ENCODE results near the gene ICAM1. TPM values are rescaled to one million over a fixed set of nuclear protein-coding genes. Genes with fewer than 3 reads are reported as not detected.
"Not testable (repeated sequence)": the region's sequence is repeated elsewhere in the genome, so short reads cannot be mapped to it uniquely, and the experiment has no call there.

Gene ICAM1
- polyA plus RNA-seq, 1 donor (not counting 4 experiments of a cell fraction or from before 2014, with no cell fraction given): 0.30 TPM

GRCh38 chr19:10278935-10279334 lies 8.0 kb downstream of the ICAM1 start:
- TF ChIP-seq CTCF (optimal IDR thresholded peaks at IDR 0.05 in 1 of 3, IDR thresholded peaks at IDR 0.05 in 1 of 3, conservative IDR thresholded peaks at IDR 0.05 in 1 of 3; ENCODE audit: extremely low read depth in 1 of 3, insufficient read depth in 2 of 3, low read length in 3 of 3) (no peak), EZH2 (IDR thresholded peaks at IDR 0.05; ENCODE audit: low read length) (no peak)
- no peaks in the 10 kb centered on the region for H4K20me1 ChIP-seq (ENCODE audit: control insufficient read depth, extremely low read depth, insufficient read depth, low read length)
- H3K27ac ChIP-seq (ENCODE audit: control insufficient read depth, insufficient read depth, low read length): no peak overlapping the region
- peaks cover 10% of the 10 kb centered on the region for H3K4me1 ChIP-seq (ENCODE audit: control insufficient read depth, extremely low read depth, insufficient read depth, low read length)
- DNase-seq (ENCODE audit: low read depth, low spot score) (no peak), FAIRE-seq (no peak)
- no peaks in the 10 kb centered on the region for H3K36me3 ChIP-seq (ENCODE audit: control insufficient read depth in 2 of 2, extremely low read depth in 1 of 2, insufficient read depth in 2 of 2, low read length in 2 of 2)
- H3K4me2 ChIP-seq (ENCODE audit: control insufficient read depth, extremely low read depth, insufficient read depth, low read depth, low read length): no peak overlapping the region
- no peaks in the 10 kb centered on the region for H3K9me1 ChIP-seq (ENCODE audit: control insufficient read depth, extremely low read depth, insufficient read depth, low read length)
- H3K4me3 ChIP-seq (ENCODE audit: control insufficient read depth in 2 of 3, extremely low read depth in 1 of 3, insufficient read depth in 2 of 3, low read depth in 1 of 3, low read length in 3 of 3): no peak overlapping the region
- no peaks in the 10 kb centered on the region for H3K27me3 ChIP-seq (ENCODE audit: control insufficient read depth, extremely low read depth, insufficient read depth, low read length)
- H3K79me2 ChIP-seq (ENCODE audit: control insufficient read depth, insufficient read depth, low read length): no peaks in the 10 kb centered on the region
- no peaks in the 10 kb centered on the region for H3K9me3 ChIP-seq (ENCODE audit: control insufficient read depth, low read depth, low read length)
- dilution Hi-C loops (cut with MboI; ENCODE audit: extremely low pct_ligation_motif_present, low sequenced_read_pairs): no loop called here
- no peak overlapping the region for H2AFZ ChIP-seq (ENCODE audit: control insufficient read depth, low read length)
- H3K9ac ChIP-seq (ENCODE audit: control insufficient read depth, extremely low read depth, insufficient read depth, low read length): no peak overlapping the region

- H3K4me1 ChIP-seq (ENCODE audit: control insufficient read depth, extremely low read depth, insufficient read depth, low read length): peaks cover 11% of the 10 kb centered on the region
- no peaks in the 10 kb centered on the region for H3K36me3 ChIP-seq (ENCODE audit: control insufficient read depth in 2 of 2, extremely low read depth in 1 of 2, insufficient read depth in 2 of 2, low read length in 2 of 2)
- dilution Hi-C loops (cut with MboI; ENCODE audit: extremely low pct_ligation_motif_present, low sequenced_read_pairs): no loop called here
- no peaks in the 10 kb centered on the region for H3K27me3 ChIP-seq (ENCODE audit: control insufficient read depth, extremely low read depth, insufficient read depth, low read length)
- H3K9me3 ChIP-seq (ENCODE audit: control insufficient read depth, low read depth, low read length): no peaks in the 10 kb centered on the region
- no peak overlapping the region for H3K4me2 ChIP-seq (ENCODE audit: control insufficient read depth, extremely low read depth, insufficient read depth, low read depth, low read length)
- FAIRE-seq (no peak), DNase-seq (ENCODE audit: low read depth, low spot score) (no peak)
- no peaks in the 10 kb centered on the region for H4K20me1 ChIP-seq (ENCODE audit: control insufficient read depth, extremely low read depth, insufficient read depth, low read length)
- no peak for TF ChIP-seq EZH2 (IDR thresholded peaks at IDR 0.05; ENCODE audit: low read length)
- TF ChIP-seq CTCF (optimal IDR thresholded peaks at IDR 0.05 in 1 of 3, IDR thresholded peaks at IDR 0.05 in 1 of 3, conservative IDR thresholded peaks at IDR 0.05 in 1 of 3; ENCODE audit: extremely low read depth in 1 of 3, insufficient read depth in 2 of 3, low read length in 3 of 3): no peak
- no peaks in the 10 kb centered on the region for H3K79me2 ChIP-seq (ENCODE audit: control insufficient read depth, insufficient read depth, low read length)
- H3K9ac ChIP-seq (ENCODE audit: control insufficient read depth, extremely low read depth, insufficient read depth, low read length): no peak overlapping the region
- H3K27ac ChIP-seq (ENCODE audit: control insufficient read depth, insufficient read depth, low read length): no peak overlapping the region
- no peaks in the 10 kb centered on the region for H3K9me1 ChIP-seq (ENCODE audit: control insufficient read depth, extremely low read depth, insufficient read depth, low read length)
- H3K4me3 ChIP-seq (ENCODE audit: control insufficient read depth in 2 of 3, extremely low read depth in 1 of 3, insufficient read depth in 2 of 3, low read depth in 1 of 3, low read length in 3 of 3): no peak overlapping the region
- no peak overlapping the region for H2AFZ ChIP-seq (ENCODE audit: control insufficient read depth, low read length)
These were observed 9.0 kb downstream of the ICAM1 start for GRCh38 chr19:10279737-10280442.

- H3K4me2 ChIP-seq (ENCODE audit: control insufficient read depth, extremely low read depth, insufficient read depth, low read depth, low read length); H3K9me1 ChIP-seq (ENCODE audit: control insufficient read depth, extremely low read depth, insufficient read depth, low read length); H3K27ac ChIP-seq (ENCODE audit: control insufficient read depth, insufficient read depth, low read length); H4K20me1 ChIP-seq (ENCODE audit: control insufficient read depth, extremely low read depth, insufficient read depth, low read length); DNase-seq (ENCODE audit: low read depth, low spot score); H3K79me2 ChIP-seq (ENCODE audit: control insufficient read depth, insufficient read depth, low read length); dilution Hi-C loops (cut with MboI; ENCODE audit: extremely low pct_ligation_motif_present, low sequenced_read_pairs); H3K9me3 ChIP-seq (ENCODE audit: control insufficient read depth, low read depth, low read length); H3K36me3 ChIP-seq (ENCODE audit: control insufficient read depth in 2 of 2, extremely low read depth in 1 of 2, insufficient read depth in 2 of 2, low read length in 2 of 2); H3K4me3 ChIP-seq (ENCODE audit: control insufficient read depth in 2 of 3, extremely low read depth in 1 of 3, insufficient read depth in 2 of 3, low read depth in 1 of 3, low read length in 3 of 3); H3K27me3 ChIP-seq (ENCODE audit: control insufficient read depth, extremely low read depth, insufficient read depth, low read length); FAIRE-seq; H2AFZ ChIP-seq (ENCODE audit: control insufficient read depth, low read length); H3K9ac ChIP-seq (ENCODE audit: control insufficient read depth, extremely low read depth, insufficient read depth, low read length): not testable (repeated sequence)
- peaks cover 27% of the 10 kb centered on the region for H3K4me1 ChIP-seq (ENCODE audit: control insufficient read depth, extremely low read depth, insufficient read depth, low read length)
These were observed 11.1 kb downstream of the ICAM1 start for GRCh38 chr19:10282043-10282442.
